ENCODE results near the gene COLQ.

DNA sequence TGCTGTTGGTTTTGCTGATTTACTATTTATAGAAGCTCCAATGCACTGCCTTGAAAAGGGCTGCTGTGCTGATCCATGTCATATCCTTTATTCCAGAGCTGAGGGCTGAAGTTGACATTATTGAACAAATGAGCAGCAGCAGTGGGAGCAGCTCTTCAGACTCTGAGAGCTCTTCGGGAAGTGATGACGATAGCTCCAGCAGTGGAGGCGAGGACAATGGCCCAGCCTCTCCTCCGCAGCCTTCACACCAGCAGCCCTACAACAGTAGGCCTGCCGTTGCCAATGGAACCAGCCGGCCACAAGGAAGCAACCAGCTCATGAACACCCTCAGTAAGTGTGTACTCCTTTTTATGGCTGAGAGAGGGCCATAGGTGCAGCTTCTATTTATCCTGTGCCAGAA is 85.3 kb downstream of the COLQ start:
- TF ChIP-seq, protein P1, sequence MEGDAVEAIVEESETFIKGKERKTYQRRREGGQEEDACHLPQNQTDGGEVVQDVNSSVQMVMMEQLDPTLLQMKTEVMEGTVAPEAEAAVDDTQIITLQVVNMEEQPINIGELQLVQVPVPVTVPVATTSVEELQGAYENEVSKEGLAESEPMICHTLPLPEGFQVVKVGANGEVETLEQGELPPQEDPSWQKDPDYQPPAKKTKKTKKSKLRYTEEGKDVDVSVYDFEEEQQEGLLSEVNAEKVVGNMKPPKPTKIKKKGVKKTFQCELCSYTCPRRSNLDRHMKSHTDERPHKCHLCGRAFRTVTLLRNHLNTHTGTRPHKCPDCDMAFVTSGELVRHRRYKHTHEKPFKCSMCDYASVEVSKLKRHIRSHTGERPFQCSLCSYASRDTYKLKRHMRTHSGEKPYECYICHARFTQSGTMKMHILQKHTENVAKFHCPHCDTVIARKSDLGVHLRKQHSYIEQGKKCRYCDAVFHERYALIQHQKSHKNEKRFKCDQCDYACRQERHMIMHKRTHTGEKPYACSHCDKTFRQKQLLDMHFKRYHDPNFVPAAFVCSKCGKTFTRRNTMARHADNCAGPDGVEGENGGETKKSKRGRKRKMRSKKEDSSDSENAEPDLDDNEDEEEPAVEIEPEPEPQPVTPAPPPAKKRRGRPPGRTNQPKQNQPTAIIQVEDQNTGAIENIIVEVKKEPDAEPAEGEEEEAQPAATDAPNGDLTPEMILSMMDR (IDR thresholded peaks at IDR 0.05 in 8 of 11, conservative IDR thresholded peaks at IDR 0.05 in 3 of 11): no peak
- TF ChIP-seq POLR2AphosphoS5 (IDR thresholded peaks at IDR 0.05): no peak
- no peak for TF ChIP-seq POLR2A (IDR thresholded peaks at IDR 0.05)

All from spleen (tissue), 7 donors.